ENCODE measurements around the gene AFF3.

AFF3 gene

GRCh38 chr2:99621106-99621505, 521.3 kb downstream of the AFF3 start:
- H3K4me1 ChIP-seq (ENCODE audit: low read length) = no peaks in the 10 kb centered on the region
- H3K79me2 ChIP-seq (ENCODE audit: low read length) = no peaks in the 10 kb centered on the region
- no peaks in the 10 kb centered on the region for H3K9me3 ChIP-seq (replicated peaks; ENCODE audit: insufficient read depth, low read length)
- no peaks in the 10 kb centered on the region for H3K9me2 ChIP-seq (replicated peaks; ENCODE audit: insufficient read depth, low read length)
- H3K4me3 ChIP-seq (ENCODE audit: low read length) = no peak overlapping the region
- H2AFZ ChIP-seq (ENCODE audit: low read length) = no peak overlapping the region
- no peak overlapping the region for H3K4me2 ChIP-seq (ENCODE audit: low read depth, low read length)
- H3K9ac ChIP-seq (ENCODE audit: low read length) = no peak overlapping the region
- TF ChIP-seq CTCF (IDR thresholded peaks at IDR 0.05; ENCODE audit: low read length) (no peak), EZH2 (optimal IDR thresholded peaks at IDR 0.05; ENCODE audit: low read depth, low read length) (no peak), EZH2phosphoT487 (IDR thresholded peaks at IDR 0.05; ENCODE audit: low read length) (no peak)
- H3F3A ChIP-seq (ENCODE audit: insufficient read depth, low read length) = no peaks in the 10 kb centered on the region
- H3K36me3 ChIP-seq (replicated peaks; ENCODE audit: insufficient read depth, low read length) = no peaks in the 10 kb centered on the region
- no peak overlapping the region for H3K27ac ChIP-seq (ENCODE audit: low read length)
- no peak for DNase-seq
- H3K27me3 ChIP-seq (replicated peaks; ENCODE audit: insufficient read depth, low read length) = no peaks in the 10 kb centered on the region
- no peaks in the 10 kb centered on the region for H4K20me1 ChIP-seq (ENCODE audit: insufficient read depth, low read length)

- Histone ChIP-seq H3K9me2 (replicated peaks; ENCODE audit: insufficient read depth, low read length) (no peaks in the 10 kb centered on the region), H3K9ac (ENCODE audit: low read length) (no peak overlapping the region), H3K27ac (ENCODE audit: low read length) (no peak overlapping the region), H3K9me3 (replicated peaks; ENCODE audit: insufficient read depth, low read length) (no peaks in the 10 kb centered on the region), H3K4me1 (ENCODE audit: low read length) (no peaks in the 10 kb centered on the region), H3F3A (ENCODE audit: insufficient read depth, low read length) (no peaks in the 10 kb centered on the region), H2AFZ (ENCODE audit: low read length) (no peak overlapping the region), H3K4me3 (ENCODE audit: low read length) (no peak overlapping the region), H3K4me2 (ENCODE audit: low read depth, low read length) (no peak overlapping the region), H3K27me3 (replicated peaks; ENCODE audit: insufficient read depth, low read length) (no peaks in the 10 kb centered on the region), H3K36me3 (replicated peaks; ENCODE audit: insufficient read depth, low read length) (no peaks in the 10 kb centered on the region), H3K79me2 (ENCODE audit: low read length) (no peaks in the 10 kb centered on the region), H4K20me1 (ENCODE audit: insufficient read depth, low read length) (no peaks in the 10 kb centered on the region)
- DNase-seq = no peak
- TF ChIP-seq CTCF (IDR thresholded peaks at IDR 0.05; ENCODE audit: low read length) (no peak), EZH2phosphoT487 (IDR thresholded peaks at IDR 0.05; ENCODE audit: low read length) (no peak), EZH2 (optimal IDR thresholded peaks at IDR 0.05; ENCODE audit: low read depth, low read length) (no peak)
These were observed 523.2 kb downstream of the AFF3 start for GRCh38 chr2:99619151-99619550.

DNA sequence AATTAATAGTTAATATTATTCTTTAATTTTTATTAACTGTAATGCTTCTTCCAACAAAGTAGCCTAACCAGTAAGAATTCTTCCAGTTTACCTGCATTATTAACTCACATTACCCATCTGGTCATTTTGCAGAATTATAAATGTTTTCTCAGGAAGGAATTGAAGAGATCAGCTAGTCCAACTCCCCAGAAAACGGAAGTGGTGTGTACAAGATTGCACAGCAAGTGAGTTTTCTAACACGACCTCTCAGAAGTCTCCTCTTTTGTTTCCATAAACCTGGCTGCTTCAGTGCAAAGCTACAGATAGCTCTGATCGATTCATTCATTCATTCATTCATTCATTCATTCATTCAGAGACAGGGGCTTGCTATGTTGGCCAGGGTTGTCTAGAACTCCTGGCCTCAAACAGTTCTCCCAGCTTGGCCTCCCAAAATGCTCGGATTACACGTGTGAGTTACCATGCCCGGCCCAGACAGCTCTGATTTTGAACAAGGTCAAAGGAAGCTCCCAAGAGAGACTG, 523.8 kb downstream of the AFF3 start:
- no peak overlapping the region for H2AFZ ChIP-seq (ENCODE audit: low read length)
- TF ChIP-seq EZH2phosphoT487 (IDR thresholded peaks at IDR 0.05; ENCODE audit: low read length) (no peak), EZH2 (optimal IDR thresholded peaks at IDR 0.05; ENCODE audit: low read depth, low read length) (no peak), CTCF (IDR thresholded peaks at IDR 0.05; ENCODE audit: low read length) (no peak)
- H3K9me3 ChIP-seq (replicated peaks; ENCODE audit: insufficient read depth, low read length) = no peaks in the 10 kb centered on the region
- H4K20me1 ChIP-seq (ENCODE audit: insufficient read depth, low read length) = no peaks in the 10 kb centered on the region
- no peak overlapping the region for H3K9ac ChIP-seq (ENCODE audit: low read length)
- no peak overlapping the region for H3K4me3 ChIP-seq (ENCODE audit: low read length)
- H3F3A ChIP-seq (ENCODE audit: insufficient read depth, low read length) = no peaks in the 10 kb centered on the region
- no peaks in the 10 kb centered on the region for H3K9me2 ChIP-seq (replicated peaks; ENCODE audit: insufficient read depth, low read length)
- H3K4me1 ChIP-seq (ENCODE audit: low read length) = no peaks in the 10 kb centered on the region
- H3K27ac ChIP-seq (ENCODE audit: low read length) = no peak overlapping the region
- no peaks in the 10 kb centered on the region for H3K36me3 ChIP-seq (replicated peaks; ENCODE audit: insufficient read depth, low read length)
- no peak for DNase-seq
- no peak overlapping the region for H3K4me2 ChIP-seq (ENCODE audit: low read depth, low read length)
- H3K79me2 ChIP-seq (ENCODE audit: low read length) = no peaks in the 10 kb centered on the region
- no peaks in the 10 kb centered on the region for H3K27me3 ChIP-seq (replicated peaks; ENCODE audit: insufficient read depth, low read length)
